RWPE2 (cell line): ENCODE results near the gene SETDB2.

Experiments
- ATAC-seq: fragments of 200-7000 bp; cut with Tn5 transposase; 3 replicates; pipeline ENCODE4 v1.9.1; 2021; ENCODE audit warnings: low read depth
- DNase-seq: peaks from one replicate; pipeline ENCODE4 v3.0.0-alpha.2; 2020; ENCODE audit warnings: low spot score
- H3K27ac ChIP-seq: fragments of 450-650 bp; 2 replicates; pipeline ENCODE4 v1.5.1; 2017; ENCODE audit warnings: mild to moderate bottlenecking; ENCODE audit not compliant: poor library complexity, severe bottlenecking
- H3K27me3 ChIP-seq: fragments of 250-450 bp; sonication (Bioruptor Pico); 2 replicates; pipeline ENCODE4 v1.5.1; 2021; ENCODE audit warnings: mild to moderate bottlenecking, moderate library complexity; ENCODE audit not compliant: insufficient read depth, poor library complexity, severe bottlenecking
- H3K36me3 ChIP-seq: fragments of 250-450 bp; sonication (Bioruptor Pico); 2 replicates; pipeline ENCODE4 v1.5.1; 2020; ENCODE audit warnings: low read depth, mild to moderate bottlenecking, moderate library complexity
- H3K4me1 ChIP-seq: fragments of 250-450 bp; sonication (Bioruptor Pico); 2 replicates; pipeline ENCODE4 v1.5.1; 2021; ENCODE audit warnings: mild to moderate bottlenecking, moderate library complexity; ENCODE audit not compliant: insufficient read depth, poor library complexity, severe bottlenecking
- H3K4me3 ChIP-seq: fragments of 250-450 bp; sonication (Bioruptor Pico); 2 replicates; pipeline ENCODE4 v1.5.1; 2021; ENCODE audit warnings: mild to moderate bottlenecking, moderate library complexity; ENCODE audit not compliant: severe bottlenecking
- H3K9me3 ChIP-seq: fragments of 250-450 bp; sonication (Bioruptor Pico); 2 replicates; pipeline ENCODE4 v1.5.1; 2021; ENCODE audit warnings: mild to moderate bottlenecking, moderate library complexity; ENCODE audit not compliant: severe bottlenecking
- CTCF ChIP-seq: fragments of 450-650 bp; IDR thresholded peaks from one replicate; pipeline ENCODE4 v1.5.1; 2017; ENCODE audit warnings: mild to moderate bottlenecking, moderate library complexity; ENCODE audit not compliant: poor library complexity, severe bottlenecking

The SETDB2 gene

GRCh38 chr13:49437705-49438104 lies 6.4 kb upstream of the SETDB2 start:
- no peaks in the 10 kb centered on the region for H3K9me3 ChIP-seq
- no peak overlapping the region for H3K4me3 ChIP-seq
- TF ChIP-seq CTCF = no peak
- ATAC-seq (no peak), DNase-seq (no peak)
- no peaks in the 10 kb centered on the region for H3K4me1 ChIP-seq
- H3K27me3 ChIP-seq = no peaks in the 10 kb centered on the region
- H3K36me3 ChIP-seq = peaks cover 3% of the 10 kb centered on the region; the same call in 1 of the 2 replicates
- no peak overlapping the region for H3K27ac ChIP-seq

- Histone ChIP-seq H3K4me1 (no peaks in the 10 kb centered on the region), H3K36me3 (no peaks in the 10 kb centered on the region), H3K27me3 (no peaks in the 10 kb centered on the region), H3K27ac (no peak overlapping the region), H3K9me3 (no peaks in the 10 kb centered on the region), H3K4me3 (no peak overlapping the region)
- DNase-seq (no peak), ATAC-seq (no peak)
- no peak for TF ChIP-seq CTCF
Measured at GRCh38 chr13:49439609-49440008, 4.5 kb upstream of the SETDB2 start.

GRCh38 chr13:49441312-49441711 lies 2.8 kb upstream of the SETDB2 start:
- Histone ChIP-seq H3K9me3 (no peaks in the 10 kb centered on the region), H3K4me3 (no peak overlapping the region), H3K27ac (no peak overlapping the region), H3K27me3 (no peaks in the 10 kb centered on the region), H3K4me1 (peaks cover 3% of the 10 kb centered on the region), H3K36me3 (no peaks in the 10 kb centered on the region)
- DNase-seq (no peak), ATAC-seq (no peak)
- TF ChIP-seq CTCF = no peak

GRCh38 chr13:49441846-49442245 lies 2.2 kb upstream of the SETDB2 start:
- ATAC-seq = no peak
- Histone ChIP-seq H3K36me3 (no peaks in the 10 kb centered on the region), H3K9me3 (no peaks in the 10 kb centered on the region), H3K27me3 (no peaks in the 10 kb centered on the region), H3K4me1 (peaks cover 3% of the 10 kb centered on the region), H3K4me3 (no peak overlapping the region), H3K27ac (no peak overlapping the region)
- DNase-seq = no peak
- TF ChIP-seq CTCF = no peak

- Histone ChIP-seq H3K27me3 (no peaks in the 10 kb centered on the region), H3K4me1 (peaks cover 12% of the 10 kb centered on the region), H3K9me3 (no peaks in the 10 kb centered on the region), H3K27ac (peak overlapping the region; percentile 82), H3K36me3 (no peaks in the 10 kb centered on the region), H3K4me3 (peak overlapping the region; percentile 68)
- ATAC-seq (no peak), DNase-seq (no peak)
- no peak for TF ChIP-seq CTCF
Measured at GRCh38 chr13:49443357-49443703, 744 bp upstream of the SETDB2 start.
